Activated B cell treated with CpG ODN at 0.5 μM for 24 hours (primary cell): ENCODE results near the gene METTL24. TPM values are rescaled to one million over a fixed set of nuclear protein-coding genes. Genes with fewer than 3 reads are reported as not detected.

Experiments used
- ATAC-seq: fragments of 200-7000 bp; cut with Tn5 transposase; one replicate; pipeline ENCODE4 v1.10.0; 2021; ENCODE audit warnings: low read depth, mild to moderate bottlenecking, moderate library complexity
- CTCF ChIA-PET: fragments of 350-600 bp; sonication (Branson Sonifier 250); formaldehyde crosslinking; loops from one replicate; lab custom pipeline; 2021; ENCODE audit warnings: antibody characterized with exemption; lab: Charles Lee
- POLR2A ChIA-PET: fragments of 350-600 bp; sonication (Branson Sonifier 250); formaldehyde crosslinking; loops from one replicate; lab custom pipeline; 2021; ENCODE audit warnings: antibody characterized with exemption; lab: Charles Lee
- DNase-seq: peaks from one replicate; pipeline ENCODE4 v3.0.0; 2022
- H3K27ac Mint-ChIP-seq: one replicate; pipeline ENCODE4 v1.8.0; 2020; ENCODE audit warnings: mixed read lengths
- H3K27me3 Mint-ChIP-seq: one replicate; pipeline ENCODE4 v1.8.0; 2021; ENCODE audit warnings: mixed read lengths
- H3K36me3 Mint-ChIP-seq: one replicate; pipeline ENCODE4 v1.8.0; 2021; ENCODE audit warnings: low read depth, mixed read lengths
- H3K4me1 Mint-ChIP-seq: one replicate; pipeline ENCODE4 v1.8.0; 2021; ENCODE audit warnings: mixed read lengths
- H3K4me3 Mint-ChIP-seq: one replicate; pipeline ENCODE4 v1.8.0; 2020; ENCODE audit warnings: mild to moderate bottlenecking, mixed read lengths
- H3K9me3 Mint-ChIP-seq: one replicate; pipeline ENCODE4 v1.8.0; 2020; ENCODE audit warnings: mixed read lengths
- intact Hi-C: fragments of 100-400 bp; cut with micrococcal nuclease; formaldehyde crosslinking; loops from one replicate; pipeline ENCODE4 v1.15.1; 2024
- total RNA-seq: library from RNA; stranded (reverse); gene quantifications from 2 replicates; pipeline ENCODE4 v1.2.3, GENCODE V29; 2022
- TF ChIP-seq, protein P1 (sequence below): fragments of 200-600 bp; IDR thresholded peaks from one replicate; pipeline ENCODE4 v1.8.0; 2022; ENCODE audit warnings: antibody characterized with exemption, mild to moderate bottlenecking

Gene METTL24, protein sequence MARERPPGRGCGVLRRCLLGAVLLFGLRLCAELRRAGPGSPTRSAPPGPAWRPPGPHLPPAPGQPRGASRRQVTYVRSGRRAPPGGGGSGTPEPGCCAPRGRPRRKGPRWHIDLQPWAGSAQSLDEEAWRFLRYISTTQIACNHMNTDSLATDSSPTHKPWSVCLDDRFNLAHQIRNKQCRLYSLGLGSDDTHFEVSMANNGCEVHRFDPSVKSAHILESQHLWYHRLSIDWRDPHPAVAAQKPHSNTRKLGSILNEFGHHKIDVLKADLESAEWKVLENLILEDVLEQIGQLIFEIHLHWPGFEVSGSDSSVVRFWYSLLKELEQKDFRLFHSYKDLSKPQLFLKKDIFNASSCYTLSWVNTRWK
- not detected in 2 replicates for total RNA-seq

DNA sequence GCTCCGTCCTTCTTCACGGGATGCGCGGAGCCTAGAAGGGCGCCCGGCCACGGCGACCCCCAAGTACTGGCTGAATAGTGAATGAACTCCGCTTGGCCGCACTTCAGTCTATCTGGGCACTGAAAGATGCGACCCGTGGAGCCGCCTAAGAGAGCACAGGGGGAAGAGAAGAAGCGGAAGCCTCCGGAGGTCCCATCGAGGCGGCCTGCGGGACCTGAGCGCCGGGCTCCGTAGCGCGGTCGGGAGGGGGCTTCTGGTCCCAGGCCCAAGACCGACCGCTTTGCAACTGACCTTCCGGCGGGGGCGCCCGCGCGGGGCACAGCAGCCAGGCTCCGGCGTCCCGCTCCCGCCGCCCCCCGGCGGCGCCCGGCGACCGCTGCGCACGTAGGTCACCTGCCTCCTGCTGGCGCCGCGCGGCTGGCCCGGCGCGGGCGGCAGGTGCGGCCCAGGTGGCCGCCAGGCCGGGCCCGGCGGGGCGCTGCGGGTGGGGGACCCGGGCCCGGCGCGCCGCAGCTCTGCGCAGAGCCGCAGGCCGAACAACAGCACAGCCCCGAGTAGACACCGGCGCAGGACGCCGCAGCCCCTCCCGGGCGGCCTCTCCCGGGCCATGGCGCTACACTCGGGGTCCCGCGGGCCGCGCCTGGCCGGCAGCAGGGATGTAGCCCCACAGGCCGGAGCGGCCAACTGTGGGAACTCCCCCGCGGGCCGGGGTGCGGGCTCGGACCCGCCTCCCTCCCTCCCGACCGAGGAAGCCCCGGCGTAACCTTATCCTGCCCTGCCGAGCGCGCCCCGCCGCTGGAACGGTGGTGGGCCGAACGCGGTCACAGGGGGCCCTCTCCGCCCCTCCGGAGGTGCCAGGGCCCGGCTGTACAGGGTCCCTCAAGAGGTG lies at the start of gene METTL24:
Gene METTL24, minus strand, starts transcription at position 686 of the 889 bp plus-strand sequence. Its CDS starts 77 bp downstream, at position 609.
- Mint-ChIP-seq H3K27me3 (peaks cover 56% of the 10 kb centered on the region), H3K4me3 (peak within 1 kb of the TSS; percentile 83), H3K27ac (no peak within 1 kb of the TSS), H3K36me3 (no peaks in the 10 kb centered on the region), H3K9me3 (no peaks in the 10 kb centered on the region), H3K4me1 (peaks cover 4% of the 10 kb centered on the region)
- ATAC-seq (peak; percentile 79), DNase-seq (peak; percentile 28)
- intact Hi-C loops: loop anchor here (1.0 kb wide), 1 partner anchor 180 kb away; no protein-coding TSS in a partner anchor
- TF ChIP-seq, protein P1, sequence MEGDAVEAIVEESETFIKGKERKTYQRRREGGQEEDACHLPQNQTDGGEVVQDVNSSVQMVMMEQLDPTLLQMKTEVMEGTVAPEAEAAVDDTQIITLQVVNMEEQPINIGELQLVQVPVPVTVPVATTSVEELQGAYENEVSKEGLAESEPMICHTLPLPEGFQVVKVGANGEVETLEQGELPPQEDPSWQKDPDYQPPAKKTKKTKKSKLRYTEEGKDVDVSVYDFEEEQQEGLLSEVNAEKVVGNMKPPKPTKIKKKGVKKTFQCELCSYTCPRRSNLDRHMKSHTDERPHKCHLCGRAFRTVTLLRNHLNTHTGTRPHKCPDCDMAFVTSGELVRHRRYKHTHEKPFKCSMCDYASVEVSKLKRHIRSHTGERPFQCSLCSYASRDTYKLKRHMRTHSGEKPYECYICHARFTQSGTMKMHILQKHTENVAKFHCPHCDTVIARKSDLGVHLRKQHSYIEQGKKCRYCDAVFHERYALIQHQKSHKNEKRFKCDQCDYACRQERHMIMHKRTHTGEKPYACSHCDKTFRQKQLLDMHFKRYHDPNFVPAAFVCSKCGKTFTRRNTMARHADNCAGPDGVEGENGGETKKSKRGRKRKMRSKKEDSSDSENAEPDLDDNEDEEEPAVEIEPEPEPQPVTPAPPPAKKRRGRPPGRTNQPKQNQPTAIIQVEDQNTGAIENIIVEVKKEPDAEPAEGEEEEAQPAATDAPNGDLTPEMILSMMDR: no peak
- ChIA-PET POLR2A (no interaction called here), CTCF (no interaction called here)

DNA sequence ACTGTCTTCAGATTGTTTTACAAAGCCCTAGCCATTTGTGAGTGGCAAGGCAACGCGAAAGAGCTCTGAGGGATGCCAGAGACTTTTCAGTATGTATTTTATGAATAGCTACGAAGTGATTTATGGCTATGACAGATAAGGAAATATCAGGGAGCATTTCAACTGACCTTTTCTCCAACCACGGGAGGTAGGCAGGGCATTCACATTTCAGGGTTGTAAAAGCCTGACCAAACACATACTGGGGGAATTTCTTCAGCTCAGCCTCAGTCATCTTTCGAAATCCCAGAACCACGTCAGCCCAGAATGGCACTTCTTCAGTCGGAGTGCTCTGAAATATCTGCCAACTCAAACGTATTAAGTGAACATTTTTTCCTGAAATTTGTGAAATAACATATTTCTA lies 46.5 kb upstream of the METTL24 start:
- H3K27me3 Mint-ChIP-seq: peaks cover 2% of the 10 kb centered on the region
- CTCF ChIA-PET: interaction anchor here (1.5 kb wide), 1 partner anchor 365 kb away, joined by 3 read pairs; no protein-coding TSS in a partner anchor
- H3K27ac Mint-ChIP-seq: no peak overlapping the region
- H3K9me3 Mint-ChIP-seq: no peaks in the 10 kb centered on the region
- TF ChIP-seq, protein P1: no peak
- DNase-seq: no peak
- ATAC-seq: no peak
- H3K4me3 Mint-ChIP-seq: no peak overlapping the region
- intact Hi-C loops: no loop called here
- no peaks in the 10 kb centered on the region for H3K36me3 Mint-ChIP-seq
- POLR2A ChIA-PET: no interaction called here
- H3K4me1 Mint-ChIP-seq: no peaks in the 10 kb centered on the region

DNA sequence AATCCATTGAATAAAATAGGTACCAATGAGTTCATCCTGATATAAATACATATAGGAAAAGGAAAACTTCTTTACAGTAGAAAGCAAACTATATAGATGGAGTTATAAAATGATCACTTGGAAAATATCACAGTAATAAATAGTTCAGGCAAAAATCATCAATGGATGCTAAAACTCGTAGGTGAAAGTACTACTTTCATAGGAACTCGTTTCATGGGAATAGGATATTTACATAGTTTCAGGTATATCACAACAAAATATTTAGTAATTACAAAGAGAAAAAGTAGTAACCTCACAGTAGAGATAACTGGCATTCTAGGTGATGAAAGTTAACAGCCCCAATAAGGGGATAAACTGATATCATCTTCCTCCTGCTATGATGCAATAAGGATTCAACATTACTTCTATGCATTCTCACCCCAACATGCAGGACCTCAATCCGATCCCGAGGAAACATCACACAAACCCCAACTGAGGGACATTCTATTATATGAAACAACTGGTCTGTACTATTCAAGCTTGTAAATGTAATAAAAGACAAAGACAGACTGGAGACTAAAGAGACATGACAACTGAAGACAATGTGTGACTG lies 43.5 kb upstream of the METTL24 start:
- CTCF ChIA-PET: no interaction called here
- intact Hi-C loops: no loop called here
- H3K4me3 Mint-ChIP-seq: no peak overlapping the region
- peaks cover 2% of the 10 kb centered on the region for H3K27me3 Mint-ChIP-seq
- POLR2A ChIA-PET: no interaction called here
- H3K36me3 Mint-ChIP-seq: no peaks in the 10 kb centered on the region
- H3K27ac Mint-ChIP-seq: no peak overlapping the region
- DNase-seq: no peak
- ATAC-seq: no peak
- no peaks in the 10 kb centered on the region for H3K4me1 Mint-ChIP-seq
- TF ChIP-seq, protein P1: no peak
- H3K9me3 Mint-ChIP-seq: no peaks in the 10 kb centered on the region

DNA sequence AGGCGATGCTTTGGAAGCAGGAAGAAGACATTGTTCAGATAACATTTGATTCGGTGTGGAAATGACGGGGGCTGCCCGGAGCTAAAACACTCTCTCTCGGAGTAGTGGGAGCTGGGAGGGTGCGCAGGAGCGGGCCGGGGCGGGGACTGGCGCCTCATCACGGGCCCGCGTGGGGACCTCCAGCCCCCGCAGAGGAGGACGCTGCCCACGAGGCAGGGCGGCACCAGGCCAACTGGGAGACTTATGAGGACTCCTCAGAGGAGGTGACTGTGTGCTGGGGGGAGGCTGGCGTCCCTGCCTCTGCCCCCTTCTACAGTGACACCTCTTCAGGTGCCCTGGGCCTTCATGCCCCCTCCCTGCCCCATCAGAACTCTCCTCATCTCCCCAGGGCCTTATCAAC lies 42.1 kb upstream of the METTL24 start:
- no peaks in the 10 kb centered on the region for H3K4me1 Mint-ChIP-seq
- H3K36me3 Mint-ChIP-seq: no peaks in the 10 kb centered on the region
- POLR2A ChIA-PET: no interaction called here
- DNase-seq (no peak), ATAC-seq (no peak)
- H3K27ac Mint-ChIP-seq: no peak overlapping the region
- intact Hi-C loops: no loop called here
- H3K9me3 Mint-ChIP-seq: no peaks in the 10 kb centered on the region
- peaks cover 2% of the 10 kb centered on the region for H3K27me3 Mint-ChIP-seq
- H3K4me3 Mint-ChIP-seq: no peak overlapping the region
- TF ChIP-seq, protein P1: no peak
- CTCF ChIA-PET: no interaction called here
